H1 (cell line): ENCODE measurements around the gene HYDIN. TPM values are rescaled to one million over a fixed set of nuclear protein-coding genes. Genes with fewer than 3 reads are reported as not detected.

Source experiments
- CBX8 ChIP-seq: fragments of 300-800, 300-1000 bp; sonication (generic); IDR thresholded peaks from 2 replicates; pipeline ENCODE4 v1.7.1; 2016; ENCODE audit warnings: low read depth, low read length, borderline replicate concordance
- CHD7 ChIP-seq: fragments of 300-600 bp; sonication (generic); IDR thresholded peaks from 2 replicates; pipeline ENCODE4 v1.7.1; 2012; ENCODE audit warnings: low read length, moderate library complexity, mild to moderate bottlenecking, inconsistent platforms; ENCODE audit not compliant: insufficient replicate concordance
- CREB1 ChIP-seq: IDR thresholded peaks from 2 replicates; pipeline ENCODE4 v1.6.1; 2012; ENCODE audit warnings: inconsistent platforms
- CTBP2 ChIP-seq: IDR thresholded peaks from 2 replicates; pipeline ENCODE4 v1.7.0; 2011; ENCODE audit warnings: borderline replicate concordance, mild to moderate bottlenecking, moderate library complexity, mixed read lengths, low read length; ENCODE audit not compliant: insufficient read depth, insufficient read length
- EP300 ChIP-seq, 2 experiments: IDR thresholded peaks; 1 replicate in 1 of 2; 2 replicates in 1 of 2; pipeline ENCODE4 v1.6.1; 2011 to 2012; ENCODE audit warnings: low read depth in 2 of 2, low read length in 2 of 2, mild to moderate bottlenecking in 2 of 2, borderline replicate concordance in 1 of 2, inconsistent platforms in 1 of 2, moderate library complexity in 1 of 2
- RFX5 ChIP-seq: IDR thresholded peaks from 2 replicates; pipeline ENCODE4 v1.6.1; 2011; ENCODE audit warnings: low read depth, low read length, improper control_type of control experiment, borderline replicate concordance
- SAP30 ChIP-seq: fragments of 300-600 bp; sonication (generic); IDR thresholded peaks from 2 replicates; pipeline ENCODE4 v1.7.1; 2012; ENCODE audit warnings: low read length, moderate library complexity, mild to moderate bottlenecking, inconsistent platforms; ENCODE audit not compliant: insufficient read depth, insufficient replicate concordance
- ZNF274 ChIP-seq: IDR thresholded peaks from 2 replicates; pipeline ENCODE4 v1.7.0; 2012; ENCODE audit warnings: low read length, borderline replicate concordance; ENCODE audit errors: extremely low read depth
- polyA plus RNA-seq, 7 experiments: library from polyadenylated mRNA; depleted of rRNA in 3 of 7; stranded (reverse) in 5 of 7; unstranded in 2 of 7; fragments of >200 nt in 5 of 7; fragments of 200-250 nt in 2 of 7; gene quantifications; 1 replicate in 5 of 7; 2 replicates in 1 of 7; 4 replicates in 1 of 7; pipeline versions ENCODE4 v1.2.1 to v1.2.3, GENCODE V29; 2011 to 2013; ENCODE audit warnings: missing spikeins in 2 of 7, mixed read lengths in 2 of 7
- total RNA-seq: library from RNA; stranded (reverse); fragmentation: NEBNext Ultra II Directional; extraction: Animal tissue kit (Norgen Biotek cat#: 25700); gene quantifications from 2 replicates; pipeline ENCODE4 v1.2.1, GENCODE V29; 2021

The HYDIN gene
- total and polyA plus RNA-seq, 2 of the 8 experiments (the other 6 are each of a cell fraction or from before 2014, with no cell fraction given): 1.1 to 1.8 TPM

- TF ChIP-seq ZNF274 (no peak), CBX8 (no peak), CREB1 (no peak; the same call in 1 of the 2 replicates), CHD7 (no peak), SAP30 (peak; percentile 54), CTBP2 (no peak), RFX5 (peak; percentile 62; the same call in 1 of the 2 replicates), EP300 (IDR thresholded peaks at IDR 0.05; ENCODE audit: borderline replicate concordance in 1 of 2, low read depth in 2 of 2, low read length in 2 of 2) (no peak)
These were observed at the start of gene HYDIN (continued) for GRCh38 chr16:71230122-71230845.
